ENCODE results near the gene HEATR1.

HEATR1 gene

DNA sequence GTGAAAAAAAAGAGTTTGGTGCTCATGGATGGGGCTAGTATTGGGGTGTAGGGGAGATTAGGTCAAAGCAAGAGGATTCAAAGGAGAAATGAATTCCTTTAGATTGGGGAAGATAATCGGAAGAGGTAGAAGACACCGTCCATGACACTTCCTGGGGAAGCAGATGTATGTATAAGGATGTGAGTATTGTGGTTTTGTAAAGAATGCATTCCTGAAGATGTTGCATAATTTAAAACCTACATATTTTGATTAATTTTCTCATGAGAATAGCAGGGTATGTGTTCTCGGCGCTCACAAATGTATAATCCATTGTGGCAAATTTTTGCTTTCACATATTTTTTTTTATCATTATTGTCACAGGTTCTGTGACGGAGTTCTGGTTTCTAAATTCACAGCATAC lies 86.0 kb downstream of the HEATR1 start:
- TF ChIP-seq CTCF (IDR thresholded peaks at IDR 0.05; ENCODE audit: low read depth, low read length) = no peak
- no peak overlapping the region for H3K4me3 ChIP-seq (ENCODE audit: low read depth, low read length)

GRCh38 chr1:236516929-236517704 lies 87.2 kb downstream of the HEATR1 start:
- H3K4me3 ChIP-seq (ENCODE audit: low read depth, low read length) = no peak overlapping the region

GRCh38 chr1:236515443-236515958 lies 88.8 kb downstream of the HEATR1 start:
- no peak overlapping the region for H3K4me3 ChIP-seq (ENCODE audit: low read depth, low read length)
- TF ChIP-seq CTCF (IDR thresholded peaks at IDR 0.05; ENCODE audit: low read depth, low read length) = no peak

More at GRCh38 chr1:236516929-236517704, 87.2 kb downstream of the HEATR1 start:
- TF ChIP-seq CTCF (IDR thresholded peaks at IDR 0.05; ENCODE audit: low read depth, low read length) = no peak

DNA sequence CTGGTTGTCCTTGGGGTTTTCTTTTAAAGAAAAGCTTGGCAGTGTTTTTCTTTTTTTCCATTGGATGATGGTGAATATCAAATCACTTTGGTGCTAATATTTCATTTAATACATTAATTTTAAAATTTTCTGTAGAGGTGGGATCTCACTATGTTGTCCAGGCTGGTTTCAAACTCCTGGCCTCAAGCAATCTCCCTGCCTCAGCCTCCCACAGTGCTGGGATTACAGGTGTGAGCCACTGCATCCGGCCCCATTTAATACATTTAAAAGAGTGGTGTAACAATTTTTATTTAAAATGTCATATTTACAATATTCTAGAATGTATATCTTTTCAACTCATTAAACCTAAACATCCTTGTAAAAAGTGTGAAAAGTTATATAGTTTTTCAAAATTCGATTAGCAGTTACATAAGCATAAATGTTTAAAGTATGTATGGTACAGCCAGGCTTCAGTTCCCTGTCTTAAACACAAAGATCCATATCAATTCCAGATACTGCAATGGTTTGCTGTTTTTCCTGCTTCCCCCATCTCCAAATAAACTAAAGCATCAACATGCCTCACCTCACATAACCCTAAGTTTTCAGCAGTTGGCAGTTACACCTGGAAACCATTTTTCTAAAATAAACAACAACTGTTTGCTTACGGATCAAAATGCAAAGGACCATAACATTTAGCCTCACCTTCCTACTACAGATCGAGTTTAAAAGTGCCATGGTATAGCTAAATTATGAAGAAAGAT lies 89.4 kb downstream of the HEATR1 start:
- TF ChIP-seq CTCF (IDR thresholded peaks at IDR 0.05; ENCODE audit: low read depth, low read length) = no peak
- no peak overlapping the region for H3K4me3 ChIP-seq (ENCODE audit: low read depth, low read length)

- no peak for TF ChIP-seq CTCF (IDR thresholded peaks at IDR 0.05; ENCODE audit: low read depth, low read length)
- no peak overlapping the region for H3K4me3 ChIP-seq (ENCODE audit: low read depth, low read length)
Measured at GRCh38 chr1:236511735-236512418, 92.4 kb downstream of the HEATR1 start.

DNA sequence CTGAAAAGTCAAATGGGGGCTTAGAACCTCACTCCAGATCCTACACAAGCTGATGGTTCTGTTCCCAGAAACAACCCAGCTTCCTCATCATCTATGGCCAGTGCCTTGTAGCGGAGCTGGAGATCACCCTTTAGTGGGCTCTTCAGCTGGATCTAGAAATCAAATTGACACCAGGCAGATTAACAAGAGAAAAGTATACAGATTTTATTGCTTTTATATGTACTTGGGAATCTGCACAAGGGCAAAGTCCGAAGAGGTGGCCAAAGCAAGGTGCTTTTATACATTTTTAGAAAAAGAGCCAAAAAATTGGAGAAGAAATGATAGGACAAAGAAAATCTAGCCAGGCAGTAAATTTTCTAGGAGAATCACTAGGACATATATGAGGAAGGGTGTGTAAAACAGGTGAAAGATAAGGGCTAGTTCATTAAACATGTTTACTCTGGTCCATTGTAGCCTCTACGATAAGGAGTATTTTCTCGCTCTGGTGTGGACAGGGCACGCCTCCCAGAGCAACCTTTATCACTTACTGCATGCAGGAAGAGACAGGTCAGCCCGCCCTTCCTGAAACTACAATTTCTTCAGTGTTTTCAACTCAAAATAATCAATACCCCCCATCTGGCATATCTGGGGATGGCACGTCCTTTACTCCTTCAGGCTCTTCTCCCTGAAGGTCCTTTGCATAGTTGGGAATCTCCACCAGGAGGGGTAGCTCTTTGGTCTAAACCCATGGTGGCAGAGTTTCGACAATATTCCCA lies 94.5 kb downstream of the HEATR1 start:
- no peak for TF ChIP-seq CTCF (IDR thresholded peaks at IDR 0.05; ENCODE audit: low read depth, low read length)
- H3K4me3 ChIP-seq (ENCODE audit: low read depth, low read length) = no peak overlapping the region

Measured in WI38 (cell line).